Left renal cortex interstitium (tissue), 4 donors: ENCODE measurements around the gene JARID2. TPM values are rescaled to one million over a fixed set of nuclear protein-coding genes. Genes with fewer than 3 reads are reported as not detected.

Experiments used
- DNase-seq, 4 donors: peaks; one replicate each; pipeline ENCODE4 v3.0.0-alpha.2; 2013; ENCODE audit warnings: low read depth in 4 of 4, low spot score in 2 of 4, missing footprints in 1 of 4
- polyA plus RNA-seq, 4 donors: library from polyadenylated mRNA; unstranded; fragments of 120-200 nt; gene quantifications; one replicate each; pipeline ENCODE4 v1.2.1, GENCODE V29; 2013; ENCODE audit not compliant: insufficient read length in 4 of 4

JARID2 gene
- polyA plus RNA-seq, 4 donors: 26.1 to 33.0 (median 28.9) TPM

DNA sequence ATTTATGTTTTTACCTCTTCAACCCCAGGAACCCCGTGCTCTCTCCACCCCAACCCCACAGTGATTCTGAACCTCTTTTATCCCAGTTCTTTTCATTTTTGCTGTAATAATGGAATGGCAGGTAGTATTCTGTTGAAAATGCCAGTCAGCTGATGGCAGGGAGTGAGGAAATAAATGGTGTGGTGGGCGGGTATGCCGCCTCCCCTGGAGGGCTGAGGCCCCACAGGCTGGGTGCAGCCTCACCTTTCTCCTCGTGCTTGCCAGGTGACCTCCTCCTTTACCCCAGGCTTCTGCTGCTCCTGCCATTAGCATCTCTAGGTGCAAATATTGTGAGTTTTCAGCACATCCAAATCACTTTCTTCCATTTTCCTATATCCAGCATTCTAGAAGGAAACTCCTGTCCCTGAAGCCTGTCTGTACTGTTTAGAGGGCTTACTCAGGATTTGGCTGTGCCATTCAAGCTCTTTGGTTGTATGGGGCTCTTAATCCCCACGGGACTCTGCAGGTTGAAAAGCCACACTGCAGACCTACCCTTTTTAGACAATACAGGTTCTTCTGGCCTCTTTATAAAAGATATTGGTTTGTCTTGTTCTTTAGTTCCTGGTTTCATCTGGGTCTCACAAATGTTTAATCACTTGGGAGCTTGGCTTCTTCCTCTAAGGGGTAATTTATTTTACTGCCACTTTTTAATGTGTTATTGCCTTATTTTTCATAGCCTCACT is 201.8 kb downstream of the JARID2 start:
- no peak for DNase-seq

DNA sequence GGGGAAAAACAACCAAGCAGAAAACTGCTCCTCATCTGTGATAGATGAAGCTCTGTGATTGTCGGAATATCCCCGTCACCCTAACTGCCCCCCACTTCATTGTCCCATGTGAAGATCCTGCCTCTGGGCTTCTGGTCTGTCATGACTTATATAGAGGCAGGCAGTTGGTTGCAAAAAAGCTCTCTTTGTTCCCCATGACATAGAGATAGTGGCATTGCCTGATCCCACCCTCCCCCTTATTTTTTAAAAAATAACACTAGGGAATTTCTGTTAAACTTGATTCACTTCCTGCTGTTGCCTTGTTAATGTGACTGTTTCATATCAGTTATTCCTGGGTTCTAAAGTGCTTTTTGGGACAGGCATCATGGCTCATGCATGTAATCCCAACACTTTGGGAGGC is 203.1 kb downstream of the JARID2 start:
- DNase-seq: no peak

DNA sequence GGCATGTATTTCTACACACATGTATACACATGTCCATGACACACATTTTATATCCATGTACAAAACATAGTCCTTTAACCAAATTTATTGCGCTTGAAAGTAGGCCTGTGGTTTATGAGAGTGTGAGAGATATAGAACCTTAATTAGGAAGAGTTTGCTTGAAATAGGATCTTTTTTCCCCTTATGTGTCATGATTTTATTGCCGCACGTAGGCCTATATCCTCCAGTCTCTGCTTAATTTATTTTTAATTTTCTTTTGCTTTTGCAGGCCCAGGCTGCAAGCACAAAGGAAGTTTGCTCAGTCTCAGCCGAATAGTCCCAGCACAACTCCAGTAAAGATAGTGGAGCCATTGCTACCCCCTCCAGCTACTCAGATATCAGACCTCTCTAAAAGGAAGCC is 205.9 kb downstream of the JARID2 start:
- DNase-seq: no peak

DNA sequence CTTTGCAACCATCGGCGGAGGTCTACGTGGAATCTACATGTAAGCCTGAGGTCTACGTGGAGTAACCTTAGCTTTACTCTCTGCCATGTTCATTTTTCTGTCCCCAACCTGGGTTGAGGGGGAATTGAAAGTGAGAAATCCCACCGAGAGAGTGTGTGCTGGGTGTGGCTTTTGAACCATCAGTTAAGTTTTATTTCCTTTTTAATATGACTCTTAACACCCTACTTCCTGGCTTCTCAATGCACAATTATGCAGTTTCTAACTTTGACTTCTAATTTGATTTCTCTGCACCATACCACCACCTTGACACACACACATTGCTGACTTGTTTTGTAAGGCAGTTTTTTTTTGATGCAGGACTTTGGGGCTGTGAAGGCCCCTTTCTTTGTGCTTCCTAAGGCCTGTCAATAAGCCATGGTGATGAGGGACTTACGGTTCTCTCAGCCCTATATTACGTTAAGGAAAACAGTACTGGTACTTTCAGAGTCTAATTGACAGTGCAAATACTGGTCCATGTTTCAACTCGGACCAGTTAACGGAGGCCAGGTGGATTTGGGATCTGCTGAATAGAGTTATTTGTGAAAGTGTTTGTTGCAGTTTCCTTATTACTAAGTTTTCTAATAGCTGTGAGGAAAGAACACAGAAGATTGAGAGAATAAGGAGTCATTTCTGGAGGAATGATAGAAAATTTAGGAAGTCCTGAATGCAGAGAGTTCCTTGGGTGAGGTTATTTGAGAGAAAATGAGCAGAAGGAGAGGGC is 206.5 kb downstream of the JARID2 start:
- DNase-seq: no peak

DNA sequence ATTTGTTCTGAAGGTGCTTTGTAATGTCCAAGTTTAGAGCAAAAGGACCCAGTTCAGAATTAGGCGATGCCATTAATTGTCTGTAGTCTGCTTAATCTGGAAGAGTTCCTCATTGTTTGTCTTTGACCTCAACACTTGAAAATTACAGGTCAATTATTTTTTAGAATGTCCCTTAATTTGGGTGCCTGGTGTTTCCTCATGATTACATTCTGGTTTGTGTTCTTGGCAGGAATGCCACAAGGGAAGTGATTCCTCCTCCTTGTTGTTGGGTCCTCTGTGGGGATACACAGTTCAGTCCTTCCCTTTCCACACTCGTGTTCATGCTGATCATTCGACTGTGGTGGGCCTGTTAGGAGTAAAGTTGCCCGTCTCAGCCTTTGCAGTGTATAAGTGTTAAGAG is 207.3 kb downstream of the JARID2 start:
- DNase-seq: no peak

DNA sequence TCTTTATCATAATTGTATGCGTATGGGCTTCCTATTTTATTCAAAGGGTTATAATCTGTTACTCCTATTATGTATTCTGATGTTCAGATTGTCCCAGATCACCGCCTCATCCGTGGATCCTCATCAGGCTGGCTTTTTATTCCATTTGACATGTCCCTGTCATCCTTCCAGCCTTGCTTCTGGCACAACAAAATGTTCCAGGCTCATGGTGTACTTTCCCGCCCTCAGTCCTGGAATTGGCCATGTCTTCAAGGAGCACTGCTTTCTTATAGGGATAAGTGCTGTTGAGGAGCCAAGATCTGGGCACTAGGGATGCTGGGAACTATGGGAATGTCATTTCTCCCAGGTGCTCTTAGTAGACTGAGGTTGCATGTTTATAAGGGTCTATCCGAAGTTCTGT is 207.8 kb downstream of the JARID2 start:
- DNase-seq: no peak

DNA sequence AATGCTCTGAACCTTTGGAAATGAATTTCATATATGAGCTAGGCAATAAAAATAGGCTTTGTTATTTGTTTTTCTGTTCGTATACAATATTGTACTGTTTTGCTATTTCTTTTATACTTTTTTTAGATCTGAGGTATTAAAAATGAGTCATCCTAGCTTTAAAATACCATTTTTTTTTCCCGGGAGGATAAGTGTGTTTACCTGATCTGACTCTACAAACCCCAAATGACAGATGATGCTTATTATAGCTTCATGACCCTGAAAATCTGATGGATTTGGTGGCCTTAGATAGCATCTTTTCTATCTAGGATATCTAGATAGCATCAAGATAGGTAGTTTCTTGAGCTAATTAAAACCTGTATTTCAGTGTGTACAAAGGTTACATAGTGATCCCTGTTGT is 210.6 kb downstream of the JARID2 start:
- no peak for DNase-seq

DNA sequence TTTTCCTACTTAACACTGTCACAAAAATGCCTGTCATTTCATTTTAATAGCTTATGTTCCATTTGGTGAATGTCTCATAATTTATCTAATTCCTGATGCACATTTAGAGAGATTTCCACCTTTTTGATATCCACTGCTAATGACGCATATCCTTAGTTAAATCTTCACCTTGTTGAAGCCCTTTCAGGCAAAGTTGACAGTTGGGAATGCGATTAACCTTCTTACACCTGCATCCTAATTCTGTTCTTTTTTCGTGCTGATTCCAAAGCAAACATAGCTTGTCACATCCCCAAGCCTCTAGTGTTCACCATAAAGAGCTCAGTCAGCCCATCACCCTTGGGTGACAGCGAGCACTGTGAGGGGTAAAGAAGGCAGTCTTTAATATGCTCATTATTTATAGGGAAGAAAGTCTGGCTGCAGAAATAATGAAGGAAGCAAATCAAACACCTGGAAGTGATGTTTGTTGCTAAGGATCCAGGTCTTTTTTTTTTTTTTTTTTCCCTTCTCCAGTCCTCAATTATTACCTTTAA is 211.3 kb downstream of the JARID2 start:
- no peak for DNase-seq

DNA sequence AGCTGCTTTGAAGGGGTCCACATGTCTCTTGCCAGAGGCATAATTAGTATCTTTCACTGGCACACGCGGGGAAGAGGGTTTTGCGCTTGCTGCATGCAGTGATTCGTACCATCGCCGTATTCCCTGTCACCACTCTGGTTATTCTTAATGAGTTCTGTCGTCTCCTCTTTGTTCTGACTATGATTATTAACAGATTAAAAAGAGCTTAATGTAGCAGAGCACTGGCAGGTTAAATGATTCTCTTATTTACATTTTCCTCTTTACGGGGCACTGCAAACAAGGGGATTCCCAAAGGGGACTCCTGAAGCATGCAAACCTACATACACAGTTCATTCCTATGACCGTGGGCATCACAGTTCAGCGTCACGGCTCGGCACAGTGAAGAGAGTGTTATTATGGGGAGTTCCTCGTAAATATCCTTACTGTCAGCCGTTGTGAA is 212.2 kb downstream of the JARID2 start:
- DNase-seq: no peak

DNA sequence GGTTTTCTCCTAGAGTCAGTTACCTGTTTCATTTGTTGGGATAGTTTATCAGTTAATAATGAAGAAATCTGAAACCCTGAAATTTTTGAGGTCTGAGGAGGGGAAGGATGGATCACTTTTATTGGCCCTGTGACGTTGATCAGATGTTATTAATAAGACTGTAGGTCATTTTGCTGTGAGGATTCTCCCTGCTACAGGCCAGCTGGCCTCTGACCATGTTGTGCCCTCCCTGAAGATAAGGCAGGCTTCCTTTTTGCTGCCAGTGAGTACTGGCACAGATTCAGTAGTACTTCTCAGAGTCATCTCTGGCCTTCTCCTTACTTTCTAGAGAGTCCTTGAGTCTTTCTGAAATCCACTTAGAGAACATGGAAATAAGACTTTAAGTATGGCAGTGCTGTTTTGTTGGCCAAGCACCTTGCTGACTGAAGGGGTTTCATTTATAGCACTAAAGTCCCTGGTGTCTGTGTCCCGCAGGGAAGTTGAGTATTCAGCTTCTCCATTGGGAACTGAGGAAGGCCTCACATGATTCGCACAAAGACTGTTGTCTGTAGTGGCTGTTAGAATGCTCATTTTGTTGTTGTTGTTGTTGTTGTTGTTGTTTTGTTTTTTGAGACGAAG is 214.3 kb downstream of the JARID2 start:
- no peak for DNase-seq

DNA sequence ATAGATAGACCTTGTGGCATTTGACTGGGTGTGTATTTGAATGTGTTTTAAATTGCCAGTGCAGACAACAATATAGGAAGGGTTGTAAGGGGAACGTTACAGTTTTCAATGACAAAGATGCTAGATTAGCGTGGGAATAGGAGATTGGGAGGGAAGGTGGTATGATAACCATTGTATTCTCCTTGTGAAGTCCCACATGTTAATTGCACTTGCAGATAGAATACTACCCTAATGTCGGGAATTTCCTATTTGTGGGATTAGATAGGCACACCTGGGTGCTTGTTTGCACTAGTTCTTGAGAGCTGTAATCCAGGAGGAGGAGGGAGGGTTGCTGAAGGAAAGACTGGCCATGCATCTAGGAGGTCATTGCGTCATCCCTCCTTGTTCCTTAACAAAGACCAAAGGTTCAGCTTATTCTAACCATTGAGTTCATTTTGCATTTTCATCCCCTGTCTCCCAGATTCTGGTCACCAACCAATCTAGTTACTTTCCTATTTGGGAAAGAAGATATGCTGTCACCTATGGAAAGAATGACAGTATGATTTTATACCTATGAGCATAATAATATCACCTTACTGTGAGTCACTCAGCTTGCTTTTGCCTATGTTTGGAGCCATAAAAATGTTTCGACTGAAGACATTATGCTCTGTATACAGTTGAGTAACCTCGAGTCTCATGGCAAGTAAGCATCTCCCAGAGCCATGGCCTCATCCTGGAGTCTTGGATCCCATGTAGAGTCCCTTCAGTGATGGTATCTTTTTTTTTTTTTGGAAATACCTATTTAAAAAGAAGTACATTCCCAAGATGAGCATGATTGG is 215.5 kb downstream of the JARID2 start:
- no peak for DNase-seq

DNA sequence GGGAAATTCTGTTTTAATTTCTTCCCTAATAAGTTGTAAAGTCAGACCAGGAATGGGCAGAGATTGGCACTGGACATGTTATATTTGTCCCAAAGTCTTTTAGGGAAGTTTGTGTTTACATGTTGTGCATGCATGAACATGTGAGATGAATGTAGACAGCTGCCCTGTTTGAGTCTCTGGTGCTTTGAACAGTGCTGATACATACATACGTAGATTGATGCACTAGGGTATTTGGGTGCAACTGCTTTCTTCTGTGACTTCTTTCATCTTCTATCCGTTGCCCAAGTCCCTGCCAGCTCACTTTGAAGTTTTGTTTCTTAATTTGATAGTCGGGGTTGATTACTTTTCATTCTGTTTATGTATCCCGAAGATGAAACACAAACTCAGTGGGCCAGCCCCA is 216.4 kb downstream of the JARID2 start:
- DNase-seq: no peak

DNA sequence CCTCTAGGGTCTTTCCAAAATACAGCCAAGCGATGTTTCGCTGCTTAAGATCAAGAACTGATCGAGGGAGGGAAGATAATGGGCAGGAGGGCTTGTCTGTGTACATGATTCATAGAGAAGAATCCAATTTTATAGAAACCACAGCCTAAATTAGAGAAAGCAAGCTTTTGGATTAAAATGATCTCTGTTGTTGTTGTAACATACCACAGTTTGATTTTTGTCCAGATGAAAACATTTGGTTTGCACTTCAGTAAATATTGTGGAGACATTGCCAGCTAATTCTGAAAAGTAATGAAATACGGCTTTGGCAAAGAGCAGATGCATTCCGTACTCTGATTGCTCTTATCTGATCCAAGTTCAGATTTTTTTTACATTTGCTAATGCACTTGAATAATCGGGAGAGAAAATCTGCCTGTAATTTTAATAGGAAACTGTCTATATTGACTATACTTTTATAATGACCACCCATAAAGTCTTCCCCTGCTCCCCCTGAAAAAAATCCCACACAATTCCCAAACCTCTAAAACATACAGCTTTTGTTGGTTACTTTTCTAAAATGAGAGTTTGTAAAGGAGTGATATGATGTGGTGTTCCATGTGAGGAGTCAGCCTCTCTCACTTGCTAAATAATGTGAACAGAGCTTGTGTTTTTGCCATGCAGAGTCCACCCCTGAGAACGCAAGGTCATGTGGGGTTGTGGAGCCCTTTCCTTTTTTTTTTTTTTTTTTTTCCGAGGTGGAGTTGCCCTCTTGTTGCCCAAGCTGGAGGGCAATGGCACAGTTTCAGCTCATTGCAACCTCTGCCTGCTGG is 217.1 kb downstream of the JARID2 start:
- no peak for DNase-seq

DNA sequence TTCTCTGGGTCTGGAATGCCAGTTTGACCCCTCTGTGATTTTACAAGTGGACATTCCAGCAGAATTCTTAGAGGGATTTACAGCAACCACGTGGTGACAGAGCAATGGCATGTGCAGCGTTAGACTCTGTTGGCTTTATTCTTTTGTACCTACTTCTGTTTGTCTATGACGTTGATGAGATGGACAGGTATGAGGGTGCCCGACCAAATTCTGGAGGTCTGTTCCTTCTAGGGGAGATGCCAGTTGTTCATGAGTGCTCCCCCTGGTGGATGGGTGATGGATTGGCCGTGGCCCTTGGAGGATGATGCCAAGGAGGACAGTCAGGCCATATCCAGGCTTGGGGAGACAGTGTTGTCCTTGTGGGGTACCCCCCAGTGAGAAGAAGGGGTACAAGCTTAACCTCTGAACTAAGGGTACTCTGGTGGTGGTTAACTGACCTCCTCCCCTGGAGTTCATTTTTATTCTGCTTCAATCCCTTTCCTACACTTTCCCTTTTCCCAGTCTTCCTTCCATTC is 218.4 kb downstream of the JARID2 start:
- no peak for DNase-seq

DNA sequence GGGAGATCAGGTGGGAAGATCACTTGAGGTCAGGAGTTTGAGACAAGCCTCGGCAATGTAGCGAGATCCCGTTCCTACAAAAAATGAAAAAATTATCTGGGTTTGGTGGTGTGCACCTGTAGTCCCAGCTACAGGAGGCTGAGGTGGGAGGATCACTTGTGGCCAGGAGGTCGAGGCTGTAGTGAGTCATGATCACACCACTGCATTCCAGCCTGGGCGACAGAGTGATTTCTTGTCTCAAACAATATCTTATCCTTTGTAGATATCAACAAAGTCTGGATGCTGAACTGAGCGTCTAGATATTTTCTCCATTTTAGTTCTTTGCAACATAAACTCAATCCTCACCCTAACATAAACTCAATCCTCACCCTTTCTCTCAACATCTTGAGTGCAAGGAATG is 219.3 kb downstream of the JARID2 start:
- DNase-seq: no peak

DNA sequence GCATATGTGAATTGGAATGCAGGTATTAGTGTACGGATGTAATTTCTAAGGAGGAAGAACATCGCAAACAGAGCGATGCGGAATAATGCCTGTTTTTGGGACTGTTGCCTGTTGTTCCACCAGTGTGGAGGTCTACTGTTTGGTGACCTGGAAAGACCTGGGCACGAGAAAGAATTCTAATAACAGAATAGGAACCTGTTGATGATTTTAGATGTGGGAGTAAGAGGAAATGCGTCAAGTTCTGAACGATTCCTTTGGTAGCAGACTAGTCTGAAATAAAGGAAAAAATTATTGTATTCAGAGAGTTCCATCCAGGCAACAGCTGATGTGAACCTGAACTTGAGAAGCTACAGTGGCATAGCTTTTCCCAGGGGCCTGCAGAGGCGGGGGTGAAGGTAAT is 224.9 kb downstream of the JARID2 start:
- no peak for DNase-seq

DNA sequence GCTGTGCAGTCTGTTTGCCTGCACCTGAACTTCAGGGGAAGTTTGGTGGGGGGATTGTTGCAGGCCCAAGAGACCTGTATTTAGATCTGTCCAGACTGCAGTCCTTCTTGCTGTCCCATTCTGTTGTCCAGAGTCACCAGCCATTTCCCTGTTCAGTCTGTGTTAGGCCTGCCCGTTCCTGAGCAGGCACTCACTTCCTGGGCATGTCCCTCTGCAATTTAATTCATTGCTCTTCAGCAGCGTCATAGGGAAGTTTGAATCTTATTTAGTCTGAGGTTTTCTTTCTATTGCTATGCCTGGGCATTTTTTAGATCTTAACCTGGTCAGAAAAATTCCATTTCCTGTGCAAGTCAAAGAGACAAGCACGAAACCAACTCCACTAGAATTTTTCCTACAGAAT is 226.8 kb downstream of the JARID2 start:
- no peak for DNase-seq

DNA sequence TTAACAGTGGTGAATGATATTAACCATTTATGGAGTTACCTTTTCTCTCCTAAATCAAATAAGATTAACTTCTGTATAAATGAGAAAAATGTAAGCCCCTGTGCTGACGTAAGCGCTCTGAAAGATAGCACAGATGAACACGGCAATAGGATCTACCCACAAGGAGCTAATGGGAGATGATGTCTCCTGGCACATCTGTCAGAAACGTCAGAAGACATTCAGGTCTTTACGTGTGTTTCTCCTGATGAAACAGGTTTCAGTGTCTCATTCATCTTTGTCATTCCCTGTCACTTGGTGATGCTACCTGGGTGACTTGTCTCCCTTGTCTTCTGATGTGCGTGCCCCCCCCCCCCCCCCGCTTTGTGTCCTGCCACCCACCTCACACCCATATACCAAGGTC is 227.3 kb downstream of the JARID2 start:
- no peak for DNase-seq

DNA sequence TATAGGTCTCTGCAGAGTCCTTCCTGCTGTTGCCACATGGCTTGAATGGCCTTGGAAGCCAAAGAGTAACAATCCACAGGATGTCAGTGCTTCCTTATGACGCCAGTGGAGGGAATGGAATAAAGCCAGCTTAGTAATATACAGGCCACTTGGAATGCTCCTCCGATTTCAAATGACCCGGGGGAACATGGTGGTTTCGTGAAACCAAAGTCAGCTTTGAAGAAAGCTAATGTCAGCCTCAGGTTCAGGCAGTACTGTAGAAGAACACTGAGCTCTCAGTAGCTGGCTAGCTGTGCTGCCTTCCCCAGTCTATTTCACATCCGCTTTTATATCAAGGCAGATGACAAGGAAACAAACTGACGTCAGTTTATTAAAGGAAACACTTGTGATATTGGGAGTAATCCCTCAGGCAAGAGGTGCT is 227.9 kb downstream of the JARID2 start:
- DNase-seq: no peak

DNA sequence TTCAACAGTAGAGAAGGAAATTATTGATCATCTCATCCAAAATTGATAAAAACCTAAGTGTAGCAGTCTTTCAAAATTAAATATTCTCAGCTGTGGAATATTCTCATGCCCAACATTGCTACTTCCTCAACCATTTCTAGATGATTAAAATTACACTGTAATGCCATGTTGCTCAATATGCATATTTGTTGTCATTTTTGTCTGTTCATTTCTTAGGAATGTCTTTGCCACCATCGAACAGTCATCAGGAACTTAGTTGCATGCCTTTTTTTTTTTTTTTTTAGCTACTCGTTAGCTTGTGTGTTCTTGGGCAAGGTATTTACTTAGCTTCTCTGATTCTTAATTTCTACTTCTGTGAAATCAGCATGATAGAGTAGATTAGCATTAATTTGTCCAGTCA is 228.3 kb downstream of the JARID2 start:
- DNase-seq: no peak
